Measurements from ENCODE around the gene MEF2A.

The MEF2A gene

GRCh38 chr15:99631255-99631654 lies 65.5 kb downstream of the MEF2A start:
- H3K27ac ChIP-seq = no peak overlapping the region
- TF ChIP-seq ZFX (IDR thresholded peaks at IDR 0.05) (no peak), CTCF (conservative IDR thresholded peaks at IDR 0.05) (no peak)

GRCh38 chr15:99632521-99632920 lies 66.7 kb downstream of the MEF2A start:
- H3K27ac ChIP-seq = no peak overlapping the region
- TF ChIP-seq ZFX (IDR thresholded peaks at IDR 0.05) = no peak
- no peak for TF ChIP-seq CTCF (conservative IDR thresholded peaks at IDR 0.05)

- H3K27ac ChIP-seq = no peak overlapping the region
These were observed 67.9 kb downstream of the MEF2A start for GRCh38 chr15:99633655-99634054.

GRCh38 chr15:99634576-99634975 lies 68.8 kb downstream of the MEF2A start:
- H3K27ac ChIP-seq = no peak overlapping the region
- TF ChIP-seq CTCF (conservative IDR thresholded peaks at IDR 0.05) (no peak), ZFX (IDR thresholded peaks at IDR 0.05) (no peak)

More at GRCh38 chr15:99633655-99634054, 67.9 kb downstream of the MEF2A start:
- TF ChIP-seq ZFX (IDR thresholded peaks at IDR 0.05) (no peak), CTCF (conservative IDR thresholded peaks at IDR 0.05) (no peak)

- TF ChIP-seq ZFX (IDR thresholded peaks at IDR 0.05) (no peak), CTCF (conservative IDR thresholded peaks at IDR 0.05) (no peak)
- no peak overlapping the region; the same call in 1 of the 2 replicates for H3K27ac ChIP-seq
These were observed 69.4 kb downstream of the MEF2A start for GRCh38 chr15:99635145-99635544.

- H3K27ac ChIP-seq = no peak overlapping the region
- TF ChIP-seq CTCF (conservative IDR thresholded peaks at IDR 0.05) = no peak
- no peak for TF ChIP-seq ZFX (IDR thresholded peaks at IDR 0.05)
These were observed 70.0 kb downstream of the MEF2A start for GRCh38 chr15:99635794-99636193.

GRCh38 chr15:99644913-99645542 lies 79.2 kb downstream of the MEF2A start:
- H3K27ac ChIP-seq = no peak overlapping the region
- no peak for TF ChIP-seq CTCF (conservative IDR thresholded peaks at IDR 0.05)
- no peak for TF ChIP-seq ZFX (IDR thresholded peaks at IDR 0.05)

Data from C4-2B (cell line).